AG04449 (cell line): ENCODE results near the gene ELOVL7.

Experiments used
- CTCF ChIA-PET: fragments of 350-600 bp; formaldehyde crosslinking; extraction: SDS; loops from one replicate; lab custom pipeline; 2021; ENCODE audit warnings: antibody characterized with exemption; lab: Yijun Ruan, JAX
- POLR2A ChIA-PET: fragments of 400-600, 350-600 bp; formaldehyde crosslinking; extraction: SDS; loops from one replicate; lab custom pipeline; 2020; ENCODE audit warnings: antibody characterized with exemption, inconsistent platforms; lab: Yijun Ruan, JAX
- DNase-seq: peaks from one replicate; pipeline ENCODE4 v3.0.0-alpha.2; 2010; ENCODE audit warnings: low read depth, low spot score
- H3K4me3 ChIP-seq: 2 replicates; pipeline ENCODE4 v1.5.1; 2011; ENCODE audit warnings: low read depth, mild to moderate bottlenecking, control low read depth, low read length
- CTCF ChIP-seq: IDR thresholded peaks from one replicate; pipeline ENCODE4 v1.5.1; 2011; ENCODE audit warnings: mild to moderate bottlenecking, moderate library complexity, low read length, control low read depth, inconsistent platforms; ENCODE audit not compliant: insufficient read depth; ENCODE audit errors: missing control alignments

ELOVL7 gene

GRCh38 chr5:60792438-60792837 lies 51.6 kb downstream of the ELOVL7 start:
- H3K4me3 ChIP-seq, result no peak overlapping the region
- no peak for TF ChIP-seq CTCF
- ChIA-PET POLR2A (no interaction called here), CTCF (no interaction called here)
- no peak for DNase-seq

GRCh38 chr5:60789551-60789950 lies 54.5 kb downstream of the ELOVL7 start:
- CTCF ChIA-PET, result no interaction called here
- no peak overlapping the region for H3K4me3 ChIP-seq
- no peak for TF ChIP-seq CTCF
- DNase-seq, result no peak
- POLR2A ChIA-PET, result interaction anchor here (0.7 kb wide), 1 partner anchor 9 kb away, joined by 4 read pairs; no protein-coding TSS in a partner anchor

GRCh38 chr5:60788863-60789513 lies 55.1 kb downstream of the ELOVL7 start:
- POLR2A ChIA-PET, result no interaction called here
- CTCF ChIA-PET, result no interaction called here
- no peak overlapping the region for H3K4me3 ChIP-seq
- DNase-seq, result no peak
- TF ChIP-seq CTCF, result no peak

GRCh38 chr5:60779466-60779865 lies 64.6 kb downstream of the ELOVL7 start:
- POLR2A ChIA-PET, result no interaction called here
- no peak for DNase-seq
- TF ChIP-seq CTCF, result no peak
- CTCF ChIA-PET, result no interaction called here
- H3K4me3 ChIP-seq, result no peak overlapping the region

GRCh38 chr5:60776343-60776742 lies 67.7 kb downstream of the ELOVL7 start:
- TF ChIP-seq CTCF, result no peak
- H3K4me3 ChIP-seq, result no peak overlapping the region
- ChIA-PET POLR2A (no interaction called here), CTCF (no interaction called here)
- DNase-seq, result no peak

- ChIA-PET CTCF (no interaction called here), POLR2A (no interaction called here)
- no peak for DNase-seq
- no peak for TF ChIP-seq CTCF
- no peak overlapping the region for H3K4me3 ChIP-seq
These were observed 78.9 kb downstream of the ELOVL7 start for GRCh38 chr5:60765019-60765709.
